AG09309 (cell line): ENCODE results near the gene TMEM204.

Experiments used
- DNase-seq: peaks from one replicate; pipeline ENCODE4 v3.0.0-alpha.2; 2010; ENCODE audit warnings: low read depth
- H3K4me3 ChIP-seq: 2 replicates; pipeline ENCODE4 v1.5.1; 2011; ENCODE audit warnings: mild to moderate bottlenecking, low read depth, low read length, moderate library complexity; ENCODE audit not compliant: control insufficient read depth
- TF ChIP-seq, protein P1 (sequence below): IDR thresholded peaks from 2 replicates; pipeline ENCODE4 v1.5.1; 2011; ENCODE audit warnings: mild to moderate bottlenecking, low read depth, low read length, inconsistent platforms; ENCODE audit not compliant: insufficient read depth, control insufficient read depth; ENCODE audit errors: missing control alignments

The TMEM204 gene

DNA sequence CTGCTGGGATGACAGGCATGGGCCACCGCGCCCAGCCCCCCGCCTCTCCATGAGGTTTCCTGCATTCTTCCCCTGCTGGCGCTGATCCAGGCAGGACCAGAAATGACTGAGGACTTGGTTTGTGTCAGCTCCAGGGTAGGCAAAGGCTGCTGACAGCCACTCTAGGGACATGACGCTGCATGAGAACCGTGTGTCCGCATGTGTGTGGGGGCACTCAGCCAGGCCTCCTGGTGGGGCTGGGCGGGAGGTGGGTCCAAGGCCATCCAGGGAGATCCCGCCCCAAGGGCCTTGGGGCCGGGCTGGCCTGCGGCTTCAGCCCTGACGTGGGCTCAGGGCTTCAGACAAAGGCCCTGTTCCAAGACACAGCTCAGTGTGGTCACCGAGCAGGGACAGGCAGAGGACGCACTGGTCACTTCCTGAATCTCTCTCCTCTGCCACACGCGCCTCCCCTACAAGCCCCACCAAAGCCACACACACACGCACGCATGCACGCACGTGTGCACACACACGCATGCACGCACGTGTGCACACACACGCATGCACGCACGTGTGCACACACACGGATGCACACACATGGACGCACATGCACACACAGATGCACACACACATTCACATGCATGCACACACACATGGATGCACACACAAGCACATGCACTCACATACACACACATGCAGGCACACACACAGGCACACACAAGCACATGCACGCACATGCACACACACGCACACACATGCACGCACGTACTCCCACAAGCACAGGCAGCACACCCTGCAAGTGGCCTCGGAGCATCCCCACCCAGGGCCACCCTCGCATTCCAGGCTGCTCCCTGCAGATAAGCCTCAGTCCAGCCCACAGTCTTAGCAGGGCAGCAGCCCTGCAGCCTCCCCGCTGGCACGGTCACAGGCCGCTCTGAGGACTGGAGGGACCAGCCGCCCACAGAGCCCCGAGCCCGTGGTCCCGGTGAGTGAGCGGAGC lies 5.3 kb upstream of the TMEM204 start:
- H3K4me3 ChIP-seq: no peak overlapping the region
- TF ChIP-seq, protein P1, sequence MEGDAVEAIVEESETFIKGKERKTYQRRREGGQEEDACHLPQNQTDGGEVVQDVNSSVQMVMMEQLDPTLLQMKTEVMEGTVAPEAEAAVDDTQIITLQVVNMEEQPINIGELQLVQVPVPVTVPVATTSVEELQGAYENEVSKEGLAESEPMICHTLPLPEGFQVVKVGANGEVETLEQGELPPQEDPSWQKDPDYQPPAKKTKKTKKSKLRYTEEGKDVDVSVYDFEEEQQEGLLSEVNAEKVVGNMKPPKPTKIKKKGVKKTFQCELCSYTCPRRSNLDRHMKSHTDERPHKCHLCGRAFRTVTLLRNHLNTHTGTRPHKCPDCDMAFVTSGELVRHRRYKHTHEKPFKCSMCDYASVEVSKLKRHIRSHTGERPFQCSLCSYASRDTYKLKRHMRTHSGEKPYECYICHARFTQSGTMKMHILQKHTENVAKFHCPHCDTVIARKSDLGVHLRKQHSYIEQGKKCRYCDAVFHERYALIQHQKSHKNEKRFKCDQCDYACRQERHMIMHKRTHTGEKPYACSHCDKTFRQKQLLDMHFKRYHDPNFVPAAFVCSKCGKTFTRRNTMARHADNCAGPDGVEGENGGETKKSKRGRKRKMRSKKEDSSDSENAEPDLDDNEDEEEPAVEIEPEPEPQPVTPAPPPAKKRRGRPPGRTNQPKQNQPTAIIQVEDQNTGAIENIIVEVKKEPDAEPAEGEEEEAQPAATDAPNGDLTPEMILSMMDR: no peak
- DNase-seq: no peak

DNA sequence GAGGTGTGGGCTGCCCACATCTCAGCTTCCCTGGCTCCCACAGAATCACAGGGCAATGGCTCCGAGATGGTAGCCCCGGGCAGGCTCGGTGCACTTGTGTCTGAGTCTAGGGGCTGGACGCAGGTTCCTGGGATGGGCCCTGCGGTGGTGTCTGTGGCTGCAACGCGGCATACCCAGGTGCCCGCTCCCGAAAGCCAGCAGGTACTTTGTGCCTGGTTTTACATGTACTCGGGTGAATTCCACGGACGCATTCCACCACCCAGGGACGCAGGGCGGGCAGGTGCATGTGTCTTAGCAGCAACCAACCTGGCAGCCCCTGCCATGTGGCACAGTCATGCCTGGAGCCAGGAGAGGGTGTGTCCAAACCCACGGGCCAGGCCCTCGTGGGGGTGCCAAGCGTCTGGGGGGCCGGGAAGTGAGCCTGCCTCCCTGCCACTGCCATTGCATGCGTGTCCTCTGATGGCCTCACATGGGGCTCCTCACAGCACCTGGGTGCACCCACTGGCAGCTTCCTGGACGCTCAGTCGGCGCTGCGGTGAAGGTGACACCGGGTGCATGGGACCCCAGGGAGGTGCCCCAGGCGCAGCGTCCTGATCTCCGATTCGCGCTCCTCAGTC lies 4.4 kb upstream of the TMEM204 start:
- no peak for DNase-seq
- no peak overlapping the region for H3K4me3 ChIP-seq

DNA sequence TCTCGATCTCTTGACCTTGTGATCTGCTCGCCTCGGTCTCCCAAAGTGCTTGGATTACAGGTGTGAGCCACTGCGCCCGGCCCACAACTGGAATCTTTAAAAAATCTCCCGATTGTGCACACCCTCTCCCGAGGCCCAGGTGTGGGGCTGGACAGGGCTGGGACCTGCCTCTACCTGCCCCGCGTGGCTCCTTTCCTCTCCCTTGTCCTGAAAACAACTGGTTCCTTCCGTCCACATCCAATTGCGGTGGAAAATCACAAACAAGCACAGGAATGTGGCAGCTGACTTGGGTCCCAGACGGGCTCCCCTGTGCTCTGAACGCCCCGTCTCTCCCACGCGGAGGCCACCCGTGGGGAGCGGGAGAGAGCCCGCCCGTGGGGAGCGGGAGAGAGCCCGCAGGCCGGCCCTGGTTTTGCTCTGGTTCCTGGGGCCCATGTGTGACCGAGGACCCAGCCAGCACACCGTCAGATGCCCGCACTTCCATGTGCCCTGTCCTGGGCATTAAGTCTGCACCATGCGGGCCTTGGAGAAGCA lies 3.0 kb upstream of the TMEM204 start:
- DNase-seq: no peak
- TF ChIP-seq, protein P1: no peak
- H3K4me3 ChIP-seq: no peak overlapping the region; the same call in 1 of the 2 replicates

More for the DNA sequence above, 4.4 kb upstream of the TMEM204 start:
- TF ChIP-seq, protein P1: no peak

DNA sequence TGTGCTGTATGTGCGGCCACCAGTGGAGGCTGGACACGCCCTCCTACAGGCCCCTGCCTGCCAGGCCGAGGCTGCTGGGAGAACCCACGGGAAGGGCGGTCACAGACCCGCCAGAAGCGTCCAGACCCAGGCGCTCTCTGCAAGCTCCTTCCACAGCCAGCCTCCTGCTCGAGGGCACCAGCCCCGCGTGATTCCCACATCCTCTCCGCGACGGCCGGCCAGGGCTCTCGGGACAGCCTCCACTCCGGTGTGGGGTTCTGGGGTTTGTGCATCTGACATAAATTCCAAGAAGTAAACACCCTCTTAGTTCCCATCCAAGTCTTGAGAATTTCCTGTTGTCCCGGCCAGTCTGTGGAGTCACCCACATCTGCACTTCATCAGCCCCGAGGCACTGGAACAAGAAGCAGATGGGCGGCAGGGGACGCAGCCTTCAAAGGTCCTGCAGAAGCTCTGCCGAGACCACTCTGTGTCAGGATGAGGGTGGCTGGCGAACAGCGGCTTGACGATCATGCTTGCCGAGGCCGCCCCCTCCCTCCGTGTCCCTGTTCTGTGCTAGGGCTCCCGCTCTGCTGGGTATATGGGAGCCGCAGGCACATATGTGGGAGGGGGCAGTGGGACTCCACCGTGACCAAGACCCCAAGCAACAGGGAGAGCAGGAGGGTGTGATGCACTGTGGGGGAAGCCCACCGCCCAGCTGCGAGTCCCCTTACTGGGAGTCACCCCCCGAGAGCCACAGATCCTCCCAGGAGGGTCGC lies 2.4 kb upstream of the TMEM204 start:
- H3K4me3 ChIP-seq: peak overlapping the region; percentile 16; the same call in 1 of the 2 replicates
- TF ChIP-seq, protein P1: peak; percentile 13
- peak; percentile 69 for DNase-seq

DNA sequence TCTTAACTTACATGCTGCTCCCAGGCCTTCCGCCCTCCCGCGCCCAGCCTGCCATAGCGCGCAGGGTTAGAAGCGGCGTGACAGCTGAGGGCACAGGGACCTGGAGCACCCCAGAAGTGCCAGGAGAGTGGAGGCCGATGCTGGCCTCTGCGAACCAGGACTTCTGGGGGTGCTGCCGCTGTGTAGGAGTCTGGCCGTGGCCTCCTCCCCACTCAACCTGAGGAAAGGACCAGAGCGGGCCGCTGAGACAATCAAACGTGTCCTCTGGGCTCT lies 1.9 kb upstream of the TMEM204 start:
- H3K4me3 ChIP-seq: no peak overlapping the region
- no peak for DNase-seq

More for the DNA sequence above, 1.9 kb upstream of the TMEM204 start:
- TF ChIP-seq, protein P1: no peak
